IMR-90 (cell line): ENCODE data around the gene APC2. TPM values are rescaled to one million over a fixed set of nuclear protein-coding genes. Genes with fewer than 3 reads are reported as not detected.

Experiments used
- ATAC-seq: fragments of 200-7000 bp; cut with Tn5 transposase; 2 replicates; pipeline ENCODE4 v1.9.1; 2020; ENCODE audit warnings: low read depth, mild to moderate bottlenecking, moderate library complexity
- BruUV-seq: library from RNA; stranded (reverse); fragments of 400-500 nt; replicated peaks from 2 replicates; lab custom pipeline; 2021; lab: Mats Ljungman, UMichigan
- CTCF ChIA-PET: fragments of 300-600 bp; formaldehyde crosslinking; extraction: SDS; loops from one replicate; lab custom pipeline; 2021; ENCODE audit warnings: antibody characterized with exemption; lab: Yijun Ruan, JAX
- POLR2A ChIA-PET: fragments of 300-600 bp; sonication (Branson Sonifier 250); formaldehyde crosslinking; loops from one replicate; lab custom pipeline; 2022; ENCODE audit warnings: antibody characterized with exemption; ENCODE audit not compliant: unreplicated experiment; lab: Charles Lee
- DNase-seq: peaks from one replicate; pipeline ENCODE4 v3.0.0; 2013
- H2AFZ ChIP-seq: replicated peaks from 2 replicates; pipeline ENCODE3; 2013; ENCODE audit warnings: low read length, mild to moderate bottlenecking; ENCODE audit not compliant: poor library complexity
- H2AK5ac ChIP-seq: 2 replicates; pipeline ENCODE4 v1.6.1; 2013; ENCODE audit warnings: low read depth, low read length, inconsistent platforms
- H2AK9ac ChIP-seq: replicated peaks from 2 replicates; pipeline ENCODE3; 2013; ENCODE audit warnings: mild to moderate bottlenecking, low read depth, low read length, moderate library complexity; ENCODE audit not compliant: poor library complexity
- H2BK120ac ChIP-seq: 2 replicates; pipeline ENCODE4 v1.6.1; 2013; ENCODE audit warnings: low read depth, low read length, inconsistent platforms
- H2BK15ac ChIP-seq: 3 replicates; pipeline ENCODE4 v1.6.1; 2013; ENCODE audit warnings: low read depth, low read length, inconsistent platforms
- H2BK20ac ChIP-seq: 2 replicates; pipeline ENCODE4 v1.6.1; 2013; ENCODE audit warnings: low read depth, mild to moderate bottlenecking, inconsistent platforms, low read length, moderate library complexity
- H2BK5ac ChIP-seq: 2 replicates; pipeline ENCODE4 v1.6.1; 2013; ENCODE audit warnings: mild to moderate bottlenecking, low read depth, low read length, inconsistent platforms; ENCODE audit not compliant: poor library complexity, severe bottlenecking
- H3K14ac ChIP-seq: replicated peaks from 2 replicates; pipeline ENCODE4 v1.6.1; 2013; ENCODE audit warnings: low read depth, low read length, inconsistent platforms
- H3K18ac ChIP-seq: 2 replicates; pipeline ENCODE4 v1.6.1; 2013; ENCODE audit warnings: low read depth, low read length, control low read depth
- H3K23ac ChIP-seq: 2 replicates; pipeline ENCODE4 v1.6.1; 2013; ENCODE audit warnings: low read depth, low read length, inconsistent platforms
- H3K27ac ChIP-seq: 2 replicates; pipeline ENCODE4 v1.5.1; 2013; ENCODE audit warnings: mild to moderate bottlenecking, control low read depth, low read length; ENCODE audit not compliant: insufficient read depth
- H3K27me3 ChIP-seq: 2 replicates; pipeline ENCODE4 v1.6.1; 2013; ENCODE audit warnings: low read length; ENCODE audit not compliant: control insufficient read depth, insufficient read depth
- H3K36me3 ChIP-seq: 2 replicates; pipeline ENCODE4 v1.6.1; 2013; ENCODE audit warnings: low read length, mixed read lengths; ENCODE audit not compliant: control insufficient read depth, insufficient read depth
- H3K4ac ChIP-seq: 2 replicates; pipeline ENCODE4 v1.6.1; 2013; ENCODE audit warnings: low read depth, low read length, inconsistent platforms
- H3K4me1 ChIP-seq: 2 replicates; pipeline ENCODE4 v1.6.1; 2013; ENCODE audit warnings: low read length, mixed read lengths; ENCODE audit not compliant: control insufficient read depth, insufficient read depth
- H3K4me2 ChIP-seq: 2 replicates; pipeline ENCODE4 v1.6.1; 2013; ENCODE audit warnings: low read depth, mild to moderate bottlenecking, control low read depth, low read length, moderate library complexity
- H3K4me3 ChIP-seq: 2 replicates; pipeline ENCODE4 v1.5.1; 2013; ENCODE audit warnings: low read depth, mild to moderate bottlenecking, control low read depth, low read length, moderate library complexity; ENCODE audit not compliant: insufficient read depth
- H3K56ac ChIP-seq: 2 replicates; pipeline ENCODE4 v1.6.1; 2013; ENCODE audit warnings: low read length, inconsistent platforms; ENCODE audit not compliant: insufficient read depth; ENCODE audit errors: extremely low read depth
- H3K79me1 ChIP-seq, 2 experiments: 2 replicates each; pipeline ENCODE4 v1.6.1; 2013; ENCODE audit warnings: low read length in 2 of 2, inconsistent platforms in 1 of 2, low read depth in 1 of 2
- H3K9ac ChIP-seq: 2 replicates; pipeline ENCODE4 v1.6.1; 2013; ENCODE audit warnings: low read depth, low read length, control low read depth
- H3K9me1 ChIP-seq: 2 replicates; pipeline ENCODE4 v1.6.1; 2013; ENCODE audit warnings: low read length, inconsistent platforms; ENCODE audit not compliant: insufficient read depth
- H3K9me3 ChIP-seq: 2 replicates; pipeline ENCODE4 v1.6.1; 2013; ENCODE audit warnings: low read length; ENCODE audit not compliant: control insufficient read depth, insufficient read depth
- H4K20me1 ChIP-seq: 2 replicates; pipeline ENCODE4 v1.6.1; 2013; ENCODE audit warnings: low read length, inconsistent platforms; ENCODE audit not compliant: insufficient read depth
- H4K5ac ChIP-seq: 2 replicates; pipeline ENCODE4 v1.6.1; 2013; ENCODE audit warnings: mild to moderate bottlenecking, low read depth, low read length, control low read depth
- H4K8ac ChIP-seq, 2 experiments: 2 replicates each; pipeline ENCODE4 v1.6.1; 2013; ENCODE audit warnings: low read depth in 2 of 2, low read length in 2 of 2, control low read depth in 1 of 2, inconsistent platforms in 1 of 2
- H4K91ac ChIP-seq: 2 replicates; pipeline ENCODE4 v1.6.1; 2013; ENCODE audit warnings: low read depth, low read length, inconsistent platforms; ENCODE audit not compliant: insufficient read depth
- FOS ChIP-seq: fragments of 150-350 bp; IDR thresholded peaks from 2 replicates; pipeline ENCODE4 v1.6.1; 2016; ENCODE audit warnings: low read depth, low read length
- MAFK ChIP-seq: IDR thresholded peaks from 2 replicates; pipeline ENCODE4 v1.6.1; 2012; ENCODE audit warnings: low read depth, low read length, improper control_type of control experiment
- MAZ ChIP-seq: IDR thresholded peaks from 2 replicates; pipeline ENCODE4 v1.6.1; 2012; ENCODE audit warnings: low read depth, mild to moderate bottlenecking, low read length, improper control_type of control experiment, moderate library complexity, borderline replicate concordance
- MXI1 ChIP-seq: IDR thresholded peaks from 2 replicates; pipeline ENCODE4 v1.6.1; 2012; ENCODE audit warnings: low read depth, mild to moderate bottlenecking, low read length, moderate library complexity, borderline replicate concordance
- NFE2L2 ChIP-seq: fragments of 150-350 bp; IDR thresholded peaks from 2 replicates; pipeline ENCODE4 v1.6.1; 2016; ENCODE audit warnings: low read depth, mild to moderate bottlenecking, low read length
- POLR2A ChIP-seq: IDR thresholded peaks from 2 replicates; pipeline ENCODE4 v1.6.1; 2012; ENCODE audit warnings: mild to moderate bottlenecking, low read depth, low read length
- RAD21 ChIP-seq: IDR thresholded peaks from 2 replicates; pipeline ENCODE4 v1.6.1; 2012; ENCODE audit warnings: low read length, improper control_type of control experiment
- RFX5 ChIP-seq: IDR thresholded peaks from 2 replicates; pipeline ENCODE4 v1.8.0; 2012; ENCODE audit warnings: low read depth, mild to moderate bottlenecking, low read length, moderate library complexity
- WGBS, 2 experiments: methylation state at CpG; one replicate each; pipeline versions ENCODE4 v1.1.5 to v1.1.7; 2013; ENCODE audit warnings: missing lambda C conversion rate in 2 of 2; ENCODE audit not compliant: insufficient read length in 1 of 2; ENCODE audit errors: extremely low coverage in 2 of 2; 5-methylcytosine and 5-hydroxymethylcytosine counted together
- dilution Hi-C: fragments of 300-500 bp; cut with HindIII; formaldehyde crosslinking; loops from one replicate; pipeline ENCODE4 v1.14.3; 2018; ENCODE audit warnings: low sequenced_read_pairs; ENCODE audit not compliant: unreplicated experiment
- in situ Hi-C: fragments of 300-500 bp; cut with MboI; formaldehyde crosslinking; loops from 3 replicates; pipeline ENCODE4 v1.14.3; 2019; ENCODE audit warnings: low sequenced_read_pairs, inconsistent platforms, mixed read lengths
- intact Hi-C: fragments of 100-400 bp; cut with micrococcal nuclease; formaldehyde crosslinking; loops from 2 replicates; pipeline ENCODE4 v1.10.0; 2022
- polyA plus RNA-seq, 3 experiments: library from polyadenylated mRNA; depleted of rRNA; stranded (reverse); fragments of >200 nt; gene quantifications; 2 replicates each; pipeline ENCODE4 v1.2.3, GENCODE V29; 2012; ENCODE audit warnings: low replicate concordance in 1 of 3
- total RNA-seq: library from RNA; depleted of rRNA; stranded (reverse); fragments of >200 nt; gene quantifications from 2 replicates; pipeline ENCODE4 v1.2.3, GENCODE V29; 2012

The APC2 gene
- total and polyA plus RNA-seq, 2 of the 4 experiments (the other 2 are of a cell fraction) = 0.36 to 0.41 TPM

GRCh38 chr19:1412995-1413800 lies 36.7 kb upstream of the APC2 start:
- ChIA-PET POLR2A (no interaction called here), CTCF (no interaction called here)
- H2BK20ac ChIP-seq = no peak overlapping the region

More at GRCh38 chr19:1412995-1413800, 36.7 kb upstream of the APC2 start:
- ATAC-seq = no peak
- no peaks in the 10 kb centered on the region for H3K27me3 ChIP-seq
- no peak overlapping the region for H3K18ac ChIP-seq
- no peak overlapping the region for H4K8ac ChIP-seq
- 93% methylated on average over 10 of the region's 36 CpGs; no CpG with 5 or more reads in 1 of the 2 experiments for WGBS, 2 experiments
- H3K4me3 ChIP-seq = no peak overlapping the region
- intact Hi-C loops (no loop called here), in situ Hi-C loops (no loop called here), dilution Hi-C loops (no loop called here)
- no peak overlapping the region for H2AFZ ChIP-seq
- H3K79me1 ChIP-seq = peaks cover 0 to 64% of the 10 kb centered on the region in 2 experiments; a peak in 2 of 4 replicates
- no peak overlapping the region for H2BK120ac ChIP-seq
- H3K9me1 ChIP-seq = peaks cover 26% of the 10 kb centered on the region
- H3K36me3 ChIP-seq = peaks cover 21% of the 10 kb centered on the region; the same call in 1 of the 2 replicates
- no peak overlapping the region for H2BK15ac ChIP-seq
- H4K5ac ChIP-seq = no peak overlapping the region
- no peaks in the 10 kb centered on the region for H3K9me3 ChIP-seq
- H2BK5ac ChIP-seq = no peak overlapping the region
- H3K56ac ChIP-seq = no peak overlapping the region
- H2AK9ac ChIP-seq = peak overlapping the region; percentile 14
- H3K23ac ChIP-seq = no peak overlapping the region
- peaks cover 42% of the 10 kb centered on the region for H3K4me1 ChIP-seq
- no TSS peak for BruUV-seq
- no peak overlapping the region for H3K14ac ChIP-seq
- no peak overlapping the region for H2AK5ac ChIP-seq
- no peak overlapping the region for H4K91ac ChIP-seq
- no peak overlapping the region for H3K4ac ChIP-seq
- H3K4me2 ChIP-seq = no peak overlapping the region
- TF ChIP-seq MXI1 (no peak), FOS (no peak), MAFK (no peak), MAZ (no peak), RFX5 (no peak), POLR2A (no peak), RAD21 (no peak), NFE2L2 (no peak)
- DNase-seq = no peak
- H3K27ac ChIP-seq = no peak overlapping the region
- H4K20me1 ChIP-seq = peaks cover 98% of the 10 kb centered on the region
- H3K9ac ChIP-seq = no peak overlapping the region
